Spinal cord (tissue), 10 donors: ENCODE data around the gene ERCC2. TPM values are rescaled to one million over a fixed set of nuclear protein-coding genes. Genes with fewer than 3 reads are reported as not detected.

Experiments
- DNase-seq, 6 donors: peaks; one replicate each; pipeline versions ENCODE4 v3.0.0 to v3.0.0-alpha.2; 2013 to 2015; ENCODE audit warnings: low spot score in 6 of 6, low read depth in 4 of 6
- H3K27ac ChIP-seq: one replicate; pipeline ENCODE4 v1.5.1; 2013; ENCODE audit warnings: low read depth, low read length, control low read depth
- H3K27me3 ChIP-seq: one replicate; pipeline ENCODE4 v1.6.1; 2013; ENCODE audit warnings: low read length; ENCODE audit not compliant: control insufficient read depth, insufficient read depth
- H3K36me3 ChIP-seq: one replicate; pipeline ENCODE4 v1.6.1; 2013; ENCODE audit warnings: low read length; ENCODE audit not compliant: control insufficient read depth, insufficient read depth
- H3K4me1 ChIP-seq: one replicate; pipeline ENCODE4 v1.6.1; 2013; ENCODE audit warnings: low read length; ENCODE audit not compliant: control insufficient read depth, insufficient read depth
- H3K4me3 ChIP-seq: one replicate; pipeline ENCODE4 v1.5.1; 2013; ENCODE audit warnings: low read depth, low read length, control low read depth
- H3K9me3 ChIP-seq: one replicate; pipeline ENCODE4 v1.6.1; 2013; ENCODE audit warnings: low read length; ENCODE audit not compliant: control insufficient read depth, insufficient read depth
- WGBS: methylation state at CpG from one replicate; pipeline ENCODE4 v1.1.5; 2013; ENCODE audit warnings: missing lambda C conversion rate; ENCODE audit not compliant: insufficient coverage; 5-methylcytosine and 5-hydroxymethylcytosine counted together
- polyA plus RNA-seq, 2 donors: library from polyadenylated mRNA; unstranded; fragments of 120-200 nt; gene quantifications; one replicate each; pipeline ENCODE4 v1.2.1, GENCODE V29; 2013; ENCODE audit not compliant: insufficient read length in 2 of 2
- total RNA-seq, 2 donors: library from RNA; depleted of rRNA in 1 of 2; stranded (reverse); fragments of 120-200 nt in 1 of 2; fragments of >200 nt in 1 of 2; gene quantifications; one replicate each; pipeline versions ENCODE4 v1.2.3 to v1.2.4, GENCODE V29; 2013 to 2014
- donor health status: healthy.

The ERCC2 gene
- total and polyA plus RNA-seq, 4 donors: 14.6 to 47.0 (median 28.1) TPM

- 86% methylated on average over 12 of the region's 17 CpGs for WGBS
- H3K27me3 ChIP-seq: peaks cover 23% of the 10 kb centered on the region
- H3K4me3 ChIP-seq: no peak overlapping the region
- no peak for DNase-seq
- no peaks in the 10 kb centered on the region for H3K4me1 ChIP-seq
- H3K36me3 ChIP-seq: peaks cover 67% of the 10 kb centered on the region
- no peak overlapping the region for H3K27ac ChIP-seq
- no peaks in the 10 kb centered on the region for H3K9me3 ChIP-seq
Observed at GRCh38 chr19:45350477-45351058, 19.8 kb downstream of the ERCC2 start.

GRCh38 chr19:45349430-45349941 is 20.9 kb downstream of the ERCC2 start:
- H3K9me3 ChIP-seq: no peaks in the 10 kb centered on the region
- H3K4me3 ChIP-seq: no peak overlapping the region
- H3K4me1 ChIP-seq: no peaks in the 10 kb centered on the region
- DNase-seq: no peak
- 89% methylated on average over 15 of the region's 17 CpGs for WGBS
- H3K27ac ChIP-seq: no peak overlapping the region
- peaks cover 56% of the 10 kb centered on the region for H3K36me3 ChIP-seq
- H3K27me3 ChIP-seq: peaks cover 30% of the 10 kb centered on the region

- no peaks in the 10 kb centered on the region for H3K4me1 ChIP-seq
- H3K9me3 ChIP-seq: no peaks in the 10 kb centered on the region
- no peak overlapping the region for H3K4me3 ChIP-seq
- 73% methylated on average over 3 of the region's 3 CpGs for WGBS
- H3K27me3 ChIP-seq: peaks cover 30% of the 10 kb centered on the region
- peaks cover 52% of the 10 kb centered on the region for H3K36me3 ChIP-seq
- no peak overlapping the region for H3K27ac ChIP-seq
- no peak for DNase-seq
Observed at GRCh38 chr19:45349126-45349415, 21.3 kb downstream of the ERCC2 start.

- no peak overlapping the region for H3K27ac ChIP-seq
- peaks cover 47% of the 10 kb centered on the region for H3K36me3 ChIP-seq
- H3K4me1 ChIP-seq: no peaks in the 10 kb centered on the region
- peaks cover 30% of the 10 kb centered on the region for H3K27me3 ChIP-seq
- WGBS: 81% methylated on average over 23 of the region's 23 CpGs
- no peaks in the 10 kb centered on the region for H3K9me3 ChIP-seq
- no peak overlapping the region for H3K4me3 ChIP-seq
- DNase-seq: no peak
Observed at GRCh38 chr19:45348367-45349125, 21.8 kb downstream of the ERCC2 start.

GRCh38 chr19:45347570-45348366 is 22.6 kb downstream of the ERCC2 start:
- H3K36me3 ChIP-seq: peaks cover 39% of the 10 kb centered on the region
- H3K27ac ChIP-seq: no peak overlapping the region
- peaks cover 30% of the 10 kb centered on the region for H3K27me3 ChIP-seq
- H3K4me1 ChIP-seq: no peaks in the 10 kb centered on the region
- 78% methylated on average over 25 of the region's 25 CpGs for WGBS
- H3K4me3 ChIP-seq: no peak overlapping the region
- DNase-seq: no peak
- H3K9me3 ChIP-seq: no peaks in the 10 kb centered on the region

GRCh38 chr19:45346449-45346848 is 23.9 kb downstream of the ERCC2 start:
- WGBS: 41% methylated on average over 27 of the region's 27 CpGs
- no peaks in the 10 kb centered on the region for H3K9me3 ChIP-seq
- H3K27me3 ChIP-seq: peaks cover 36% of the 10 kb centered on the region
- H3K4me3 ChIP-seq: no peak overlapping the region
- no peaks in the 10 kb centered on the region for H3K4me1 ChIP-seq
- no peak overlapping the region for H3K27ac ChIP-seq
- no peak for DNase-seq
- peaks cover 26% of the 10 kb centered on the region for H3K36me3 ChIP-seq

GRCh38 chr19:45345506-45345860 is 24.9 kb downstream of the ERCC2 start:
- 84% methylated on average over 15 of the region's 15 CpGs for WGBS
- no peak for DNase-seq
- no peaks in the 10 kb centered on the region for H3K9me3 ChIP-seq
- peaks cover 44% of the 10 kb centered on the region for H3K27me3 ChIP-seq
- no peak overlapping the region for H3K4me3 ChIP-seq
- peaks cover 3% of the 10 kb centered on the region for H3K4me1 ChIP-seq
- peaks cover 16% of the 10 kb centered on the region for H3K36me3 ChIP-seq
- no peak overlapping the region for H3K27ac ChIP-seq

GRCh38 chr19:45344621-45345505 is 25.5 kb downstream of the ERCC2 start:
- H3K4me1 ChIP-seq: peaks cover 3% of the 10 kb centered on the region
- DNase-seq: no peak
- no peak overlapping the region for H3K27ac ChIP-seq
- no peak overlapping the region for H3K4me3 ChIP-seq
- H3K27me3 ChIP-seq: peaks cover 50% of the 10 kb centered on the region
- H3K9me3 ChIP-seq: no peaks in the 10 kb centered on the region
- H3K36me3 ChIP-seq: peaks cover 11% of the 10 kb centered on the region
- WGBS: 64% methylated on average over 13 of the region's 15 CpGs

- 70% methylated on average over 12 of the region's 13 CpGs for WGBS
- DNase-seq: no peak
- peaks cover 2% of the 10 kb centered on the region for H3K36me3 ChIP-seq
- peaks cover 56% of the 10 kb centered on the region for H3K27me3 ChIP-seq
- no peak overlapping the region for H3K27ac ChIP-seq
- no peaks in the 10 kb centered on the region for H3K9me3 ChIP-seq
- peaks cover 7% of the 10 kb centered on the region for H3K4me1 ChIP-seq
- no peak overlapping the region for H3K4me3 ChIP-seq
Observed at GRCh38 chr19:45342911-45343310, 27.5 kb downstream of the ERCC2 start.
